ENCODE measurements around the gene PTPRJ. TPM values are rescaled to one million over a fixed set of nuclear protein-coding genes. Genes with fewer than 3 reads are reported as not detected.
"Not testable (repeated sequence)": the region's sequence is repeated elsewhere in the genome, so short reads cannot be mapped to it uniquely, and the experiment has no call there.

The PTPRJ gene
- total and polyA plus RNA-seq, 7 donors: 0.32 to 12.4 (median 4.1) TPM

GRCh38 chr11:48019595-48019994 is 39.2 kb downstream of the PTPRJ start:
- no peak for TF ChIP-seq CTCF (IDR thresholded peaks at IDR 0.05)
- Histone ChIP-seq H3K36me3 (ENCODE audit: insufficient read depth in 1 of 2, low read depth in 1 of 2) (no peaks in the 10 kb centered on the region), H3K4me3 (no peak overlapping the region), H3K27ac (no peak overlapping the region), H3K9me3 (no peaks in the 10 kb centered on the region), H3K4me1 (peaks cover 6% of the 10 kb centered on the region), H3K27me3 (ENCODE audit: insufficient read depth in 3 of 3, low read length in 2 of 3) (no peaks in the 10 kb centered on the region)
- WGBS, 3 donors: 91 to 94% (median 94%) methylated on average over 8 of the region's 8 CpGs
- ATAC-seq: no peak
- intact Hi-C loops (cut with DNase I): no loop called here
- no peak for DNase-seq

- Histone ChIP-seq H3K27ac (no peak overlapping the region), H3K4me3 (no peak overlapping the region), H3K27me3 (ENCODE audit: insufficient read depth in 3 of 3, low read length in 2 of 3) (no peaks in the 10 kb centered on the region), H3K36me3 (ENCODE audit: insufficient read depth in 1 of 2, low read depth in 1 of 2) (no peaks in the 10 kb centered on the region), H3K4me1 (peaks cover 12% of the 10 kb centered on the region), H3K9me3 (no peaks in the 10 kb centered on the region)
- intact Hi-C loops (cut with DNase I): no loop called here
- WGBS, 3 donors: 91 to 96% (median 94%) methylated on average over 17 of the region's 17 CpGs
- DNase-seq (no peak), ATAC-seq (no peak)
- TF ChIP-seq CTCF (IDR thresholded peaks at IDR 0.05): no peak
Observed at GRCh38 chr11:48020092-48020755, 39.9 kb downstream of the PTPRJ start.

- H3K27ac ChIP-seq; ATAC-seq; intact Hi-C loops (cut with DNase I); H3K27me3 ChIP-seq (ENCODE audit: insufficient read depth in 3 of 3, low read length in 2 of 3); H3K36me3 ChIP-seq (ENCODE audit: insufficient read depth in 1 of 2, low read depth in 1 of 2); H3K9me3 ChIP-seq; H3K4me3 ChIP-seq: not testable (repeated sequence)
- DNase-seq: peak in 1 of 2 donors; percentile 11
- WGBS, 3 donors: 94 to 97% (median 94%) methylated on average over 10 of the region's 10 CpGs
- H3K4me1 ChIP-seq: peaks cover 19% of the 10 kb centered on the region
Observed at GRCh38 chr11:48021201-48021820, 41.0 kb downstream of the PTPRJ start.

- H3K9me3 ChIP-seq: no peaks in the 10 kb centered on the region
- intact Hi-C loops (cut with DNase I): no loop called here
- DNase-seq: peak in 1 of 2 donors; percentile 11
- H3K4me1 ChIP-seq: peaks cover 19% of the 10 kb centered on the region
- no peak overlapping the region for H3K4me3 ChIP-seq
- H3K27me3 ChIP-seq (ENCODE audit: insufficient read depth in 3 of 3, low read length in 2 of 3): no peaks in the 10 kb centered on the region
- TF ChIP-seq CTCF (IDR thresholded peaks at IDR 0.05): no peak
- WGBS, 3 donors: 88 to 93% (median 92%) methylated on average over 4 of the region's 4 CpGs
- H3K27ac ChIP-seq: no peak overlapping the region
- no peaks in the 10 kb centered on the region for H3K36me3 ChIP-seq (ENCODE audit: insufficient read depth in 1 of 2, low read depth in 1 of 2)
- ATAC-seq: no peak
Observed at GRCh38 chr11:48022445-48022844, 42.1 kb downstream of the PTPRJ start.

GRCh38 chr11:48023608-48024007 is 43.2 kb downstream of the PTPRJ start:
- H3K4me1 ChIP-seq: peaks cover 19% of the 10 kb centered on the region
- H3K9me3 ChIP-seq; H3K36me3 ChIP-seq (ENCODE audit: insufficient read depth in 1 of 2, low read depth in 1 of 2); DNase-seq; H3K4me3 ChIP-seq; H3K27me3 ChIP-seq (ENCODE audit: insufficient read depth in 3 of 3, low read length in 2 of 3); H3K27ac ChIP-seq; intact Hi-C loops (cut with DNase I); ATAC-seq: not testable (repeated sequence)
- WGBS, 3 donors: 93 to 98% (median 97%) methylated on average over 7 of the region's 7 CpGs
